Measurements from ENCODE around the gene PGLYRP2. TPM values are rescaled to one million over a fixed set of nuclear protein-coding genes. Genes with fewer than 3 reads are reported as not detected.

PGLYRP2 gene
- polyA plus RNA-seq, 1 experiment = not detected

DNA sequence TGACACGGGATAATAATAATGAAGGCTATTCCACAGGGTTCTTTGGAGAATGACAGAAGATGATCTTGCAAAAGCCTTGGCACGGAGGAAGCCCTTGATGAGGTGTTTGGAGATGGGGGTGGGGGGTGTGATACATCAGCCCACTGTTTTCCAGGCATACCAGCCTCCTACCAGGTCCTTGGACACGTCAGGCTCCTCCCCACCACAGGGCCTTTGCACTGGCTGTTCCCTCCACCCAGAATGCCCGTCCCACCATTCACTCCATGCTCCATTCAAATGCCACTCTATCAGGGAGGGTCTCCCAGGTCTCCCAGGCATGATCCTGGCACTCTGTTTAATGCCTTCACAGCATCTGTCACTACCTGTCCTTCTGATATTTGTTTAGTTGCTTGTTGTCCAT lies 32.2 kb downstream of the PGLYRP2 start:
- no peaks in the 10 kb centered on the region; the same call in 1 of the 2 replicates for H3K36me3 ChIP-seq (ENCODE audit: control insufficient read depth, insufficient read depth, low read length)
- no peaks in the 10 kb centered on the region for H3K27me3 ChIP-seq (ENCODE audit: control insufficient read depth, insufficient read depth, low read length)
- no peak overlapping the region for H3K4me3 ChIP-seq (ENCODE audit: low read depth, low read length)
- TF ChIP-seq, protein P1, sequence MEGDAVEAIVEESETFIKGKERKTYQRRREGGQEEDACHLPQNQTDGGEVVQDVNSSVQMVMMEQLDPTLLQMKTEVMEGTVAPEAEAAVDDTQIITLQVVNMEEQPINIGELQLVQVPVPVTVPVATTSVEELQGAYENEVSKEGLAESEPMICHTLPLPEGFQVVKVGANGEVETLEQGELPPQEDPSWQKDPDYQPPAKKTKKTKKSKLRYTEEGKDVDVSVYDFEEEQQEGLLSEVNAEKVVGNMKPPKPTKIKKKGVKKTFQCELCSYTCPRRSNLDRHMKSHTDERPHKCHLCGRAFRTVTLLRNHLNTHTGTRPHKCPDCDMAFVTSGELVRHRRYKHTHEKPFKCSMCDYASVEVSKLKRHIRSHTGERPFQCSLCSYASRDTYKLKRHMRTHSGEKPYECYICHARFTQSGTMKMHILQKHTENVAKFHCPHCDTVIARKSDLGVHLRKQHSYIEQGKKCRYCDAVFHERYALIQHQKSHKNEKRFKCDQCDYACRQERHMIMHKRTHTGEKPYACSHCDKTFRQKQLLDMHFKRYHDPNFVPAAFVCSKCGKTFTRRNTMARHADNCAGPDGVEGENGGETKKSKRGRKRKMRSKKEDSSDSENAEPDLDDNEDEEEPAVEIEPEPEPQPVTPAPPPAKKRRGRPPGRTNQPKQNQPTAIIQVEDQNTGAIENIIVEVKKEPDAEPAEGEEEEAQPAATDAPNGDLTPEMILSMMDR (IDR thresholded peaks at IDR 0.05; ENCODE audit: insufficient read depth, low read depth, low read length) = no peak
- DNase-seq (ENCODE audit: low read depth) = no peak
- ChIA-PET POLR2A (no interaction called here), CTCF (interaction anchor here (2.0 kb wide), 1 partner anchor 9 kb away, joined by 10 read pairs; no protein-coding TSS in a partner anchor)

- TF ChIP-seq, protein P1 (IDR thresholded peaks at IDR 0.05; ENCODE audit: insufficient read depth, low read depth, low read length) = no peak
- DNase-seq (ENCODE audit: low read depth) = no peak
- CTCF ChIA-PET = interaction anchor here (1.3 kb wide), 1 partner anchor 25 kb away, joined by 3 read pairs; no protein-coding TSS in a partner anchor
- Histone ChIP-seq H3K27me3 (ENCODE audit: control insufficient read depth, insufficient read depth, low read length) (no peaks in the 10 kb centered on the region), H3K4me3 (ENCODE audit: low read depth, low read length) (no peak overlapping the region), H3K36me3 (ENCODE audit: control insufficient read depth, insufficient read depth, low read length) (no peaks in the 10 kb centered on the region; the same call in 1 of the 2 replicates)
- POLR2A ChIA-PET = no interaction called here
Measured at GRCh38 chr19:15445807-15446376, 33.4 kb downstream of the PGLYRP2 start.

DNA sequence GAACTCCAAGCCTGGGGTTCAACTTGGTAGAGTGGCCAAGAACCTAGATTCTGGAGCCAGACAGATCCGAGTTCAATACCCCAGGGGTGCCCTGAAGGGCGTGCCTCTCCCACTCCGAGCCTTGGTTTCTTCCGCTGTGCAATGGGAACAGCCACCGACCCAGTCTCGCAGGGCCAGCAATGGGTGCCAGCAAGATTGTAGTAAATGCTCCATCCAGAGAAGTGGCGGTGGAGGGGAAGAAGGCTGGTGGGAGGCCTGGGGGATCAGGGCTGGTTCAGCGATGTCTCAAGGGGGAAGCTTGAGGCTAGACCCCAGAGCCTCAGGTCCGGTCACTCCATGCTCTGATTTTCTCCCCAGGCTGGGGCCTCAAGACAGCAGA lies 34.1 kb downstream of the PGLYRP2 start:
- POLR2A ChIA-PET = no interaction called here
- TF ChIP-seq, protein P1 (IDR thresholded peaks at IDR 0.05; ENCODE audit: insufficient read depth, low read depth, low read length) = no peak

GRCh38 chr19:15444505-15445226 lies 34.6 kb downstream of the PGLYRP2 start:
- Histone ChIP-seq H3K27me3 (ENCODE audit: control insufficient read depth, insufficient read depth, low read length) (no peaks in the 10 kb centered on the region), H3K36me3 (ENCODE audit: control insufficient read depth, insufficient read depth, low read length) (no peaks in the 10 kb centered on the region; the same call in 1 of the 2 replicates), H3K4me3 (ENCODE audit: low read depth, low read length) (no peak overlapping the region)
- no peak for DNase-seq (ENCODE audit: low read depth)
- TF ChIP-seq, protein P1 (IDR thresholded peaks at IDR 0.05; ENCODE audit: insufficient read depth, low read depth, low read length) = no peak
- POLR2A ChIA-PET = no interaction called here
- CTCF ChIA-PET = no interaction called here

More for the DNA sequence above, 34.1 kb downstream of the PGLYRP2 start:
- H3K27me3 ChIP-seq (ENCODE audit: control insufficient read depth, insufficient read depth, low read length) = no peaks in the 10 kb centered on the region
- H3K4me3 ChIP-seq (ENCODE audit: low read depth, low read length) = no peak overlapping the region
- DNase-seq (ENCODE audit: low read depth) = no peak
- CTCF ChIA-PET = no interaction called here
- no peaks in the 10 kb centered on the region; the same call in 1 of the 2 replicates for H3K36me3 ChIP-seq (ENCODE audit: control insufficient read depth, insufficient read depth, low read length)

DNA sequence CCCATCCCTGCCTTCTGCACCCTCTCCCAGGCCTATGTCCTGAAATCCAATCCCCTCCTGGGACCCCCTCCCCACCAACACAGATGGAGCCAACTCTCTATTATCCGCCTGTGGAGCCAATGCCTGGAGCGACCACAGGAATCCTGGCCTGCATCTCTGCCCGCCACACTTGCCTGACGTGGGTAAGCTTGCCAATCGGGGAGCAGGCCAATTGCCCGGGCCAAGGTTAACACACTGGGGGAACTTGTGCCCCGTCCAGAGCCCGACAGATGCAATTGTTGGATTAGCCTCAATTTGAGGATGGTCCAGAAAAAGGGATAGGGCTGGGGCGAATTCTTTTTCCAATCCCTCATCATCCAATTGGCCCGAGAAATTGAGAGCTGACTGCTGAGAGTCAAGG lies 35.5 kb downstream of the PGLYRP2 start:
- ChIA-PET CTCF (no interaction called here), POLR2A (no interaction called here)
- H3K36me3 ChIP-seq (ENCODE audit: control insufficient read depth, insufficient read depth, low read length) = no peaks in the 10 kb centered on the region; the same call in 1 of the 2 replicates
- no peaks in the 10 kb centered on the region for H3K27me3 ChIP-seq (ENCODE audit: control insufficient read depth, insufficient read depth, low read length)
- H3K4me3 ChIP-seq (ENCODE audit: low read depth, low read length) = no peak overlapping the region
- no peak for DNase-seq (ENCODE audit: low read depth)
- TF ChIP-seq, protein P1 (IDR thresholded peaks at IDR 0.05; ENCODE audit: insufficient read depth, low read depth, low read length) = no peak
